Left ventricle myocardium inferior (tissue), 1 donor: ENCODE measurements around the gene P2RY13. TPM values are rescaled to one million over a fixed set of nuclear protein-coding genes. Genes with fewer than 3 reads are reported as not detected.

Experiments
- DNase-seq: peaks from one replicate; pipeline ENCODE4 v3.0.0-alpha.2; 2020
- H3K27ac ChIP-seq: fragments of 200-600 bp; replicated peaks from 2 replicates; pipeline ENCODE4 v1.8.0; 2021
- H3K27me3 ChIP-seq: fragments of 200-600 bp; 2 replicates; pipeline ENCODE4 v1.8.0; 2021; ENCODE audit warnings: low read depth
- H3K36me3 ChIP-seq: fragments of 200-600 bp; 2 replicates; pipeline ENCODE4 v1.8.0; 2021
- H3K4me1 ChIP-seq: fragments of 200-600 bp; 2 replicates; pipeline ENCODE4 v1.8.0; 2021
- H3K4me3 ChIP-seq: fragments of 200-600 bp; 2 replicates; pipeline ENCODE4 v1.8.0; 2021; ENCODE audit warnings: mild to moderate bottlenecking, moderate library complexity
- H3K9me3 ChIP-seq: fragments of 200-600 bp; replicated peaks from 2 replicates; pipeline ENCODE4 v1.8.0; 2021
- CTCF ChIP-seq: fragments of 200-600 bp; IDR thresholded peaks from 2 replicates; pipeline ENCODE4 v1.8.0; 2021; ENCODE audit warnings: antibody characterized with exemption, mild to moderate bottlenecking, borderline replicate concordance
- intact Hi-C: fragments of 100-400 bp; cut with micrococcal nuclease; formaldehyde crosslinking; loops from one replicate; pipeline ENCODE4 v1.11.0; 2022
- total RNA-seq: library from RNA; stranded (reverse); fragmentation: NEBNext Ultra II Directional; extraction: Animal tissue kit (Norgen Biotek cat#: 25700); gene quantifications from one replicate; pipeline ENCODE4 v1.2.1, GENCODE V29; 2021
- donor health status: DM: no; HTN: yes; CAD: no; lungs with severe emphysema.

Gene P2RY13
- total RNA-seq, 1 donor from 2014 or later = 0.96 TPM

- Histone ChIP-seq H3K36me3 (no peaks in the 10 kb centered on the region), H3K27ac (no peak within 1 kb of the TSS), H3K4me1 (no peaks in the 10 kb centered on the region), H3K4me3 (no peak within 1 kb of the TSS), H3K27me3 (no peaks in the 10 kb centered on the region), H3K9me3 (no peaks in the 10 kb centered on the region)
- DNase-seq = no peak
- TF ChIP-seq CTCF = no peak
- intact Hi-C loops = no loop called here
Observed at GRCh38 chr3:151316267-151316991, 12.9 kb downstream of the P2RY13 start, which contains the start of gene GPR87. Gene GPR87, minus strand, starts transcription at chr3:151316820. Its CDS starts 16,720 bp downstream, at chr3:151300100.

GRCh38 chr3:151315846-151316245, 13.5 kb downstream of the P2RY13 start:
- no peak for TF ChIP-seq CTCF
- no peak overlapping the region for H3K4me3 ChIP-seq
- H3K27me3 ChIP-seq = no peaks in the 10 kb centered on the region
- no peaks in the 10 kb centered on the region for H3K9me3 ChIP-seq
- no peak for DNase-seq
- no peaks in the 10 kb centered on the region for H3K4me1 ChIP-seq
- intact Hi-C loops = no loop called here
- H3K36me3 ChIP-seq = no peaks in the 10 kb centered on the region
- no peak overlapping the region for H3K27ac ChIP-seq

- H3K36me3 ChIP-seq = no peaks in the 10 kb centered on the region
- TF ChIP-seq CTCF = no peak
Observed at GRCh38 chr3:151315136-151315535, 14.2 kb downstream of the P2RY13 start.

GRCh38 chr3:151314593-151314992, 14.8 kb downstream of the P2RY13 start:
- H3K27ac ChIP-seq = no peak overlapping the region

More at GRCh38 chr3:151315136-151315535, 14.2 kb downstream of the P2RY13 start:
- Histone ChIP-seq H3K4me3 (no peak overlapping the region), H3K27me3 (no peaks in the 10 kb centered on the region), H3K27ac (no peak overlapping the region), H3K4me1 (no peaks in the 10 kb centered on the region), H3K9me3 (no peaks in the 10 kb centered on the region)
- intact Hi-C loops = no loop called here
- DNase-seq = no peak

GRCh38 chr3:151314137-151314536, 15.2 kb downstream of the P2RY13 start:
- H3K36me3 ChIP-seq = no peaks in the 10 kb centered on the region
- no peaks in the 10 kb centered on the region for H3K4me1 ChIP-seq
- H3K27me3 ChIP-seq = no peaks in the 10 kb centered on the region
- intact Hi-C loops = no loop called here
- no peaks in the 10 kb centered on the region for H3K9me3 ChIP-seq
- DNase-seq = no peak
- TF ChIP-seq CTCF = no peak
- H3K4me3 ChIP-seq = no peak overlapping the region
- no peak overlapping the region for H3K27ac ChIP-seq

More at GRCh38 chr3:151314593-151314992, 14.8 kb downstream of the P2RY13 start:
- H3K27me3 ChIP-seq = no peaks in the 10 kb centered on the region
- no peak for DNase-seq
- H3K4me1 ChIP-seq = no peaks in the 10 kb centered on the region
- no peaks in the 10 kb centered on the region for H3K36me3 ChIP-seq
- H3K9me3 ChIP-seq = no peaks in the 10 kb centered on the region
- intact Hi-C loops = no loop called here
- H3K4me3 ChIP-seq = no peak overlapping the region
- no peak for TF ChIP-seq CTCF
